GM21447 (cell line): ENCODE results near the gene ATG14.
"Not testable (repeated sequence)": the region's sequence is repeated elsewhere in the genome, so short reads cannot be mapped to it uniquely, and the experiment has no call there.

Source experiments
- ATAC-seq: cut with Tn5 transposase; IDR thresholded peaks from one replicate; pipeline ENCODE4 v1.9.1; 2021; ENCODE audit not compliant: unreplicated experiment

ATG14 gene

DNA sequence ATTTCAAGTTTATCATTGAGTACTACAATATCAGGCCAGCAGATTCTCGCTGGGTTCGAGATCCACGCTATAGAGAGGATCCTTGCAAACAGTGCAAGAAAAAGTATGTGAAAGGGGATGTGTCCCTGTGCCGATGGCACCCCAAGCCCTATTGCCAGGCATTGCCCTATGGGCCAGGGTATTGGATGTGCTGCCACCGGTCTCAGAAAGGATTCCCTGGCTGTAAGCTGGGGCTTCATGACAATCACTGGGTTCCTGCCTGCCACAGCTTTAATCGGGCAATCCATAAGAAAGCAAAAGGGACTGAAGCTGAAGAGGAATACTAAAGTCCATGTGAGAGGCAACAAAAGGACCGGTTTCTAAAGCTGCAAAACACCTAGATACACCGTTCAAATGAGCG, 59.4 kb downstream of the ATG14 start:
- ATAC-seq, result no peak

GRCh38 chr14:55351111-55351510, 60.5 kb downstream of the ATG14 start:
- no peak for ATAC-seq

DNA sequence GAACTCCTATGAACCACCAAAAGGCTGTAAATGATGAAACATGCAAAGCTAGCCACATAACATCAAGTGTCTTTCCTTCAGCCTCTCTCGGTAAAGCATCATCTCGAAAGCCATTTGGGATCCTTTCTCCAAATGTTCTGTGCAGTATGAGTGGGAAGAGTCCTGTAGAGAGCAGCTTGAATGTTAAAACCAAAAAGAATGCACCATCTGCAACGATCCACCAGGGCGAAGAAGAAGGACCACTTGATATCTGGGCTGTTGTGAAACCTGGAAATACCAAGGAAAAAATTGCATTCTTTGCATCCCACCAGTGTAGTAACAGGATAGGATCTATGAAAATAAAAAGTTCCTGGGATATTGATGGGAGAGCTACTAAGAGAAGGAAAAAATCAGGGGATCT, 61.2 kb downstream of the ATG14 start:
- no peak for ATAC-seq

DNA sequence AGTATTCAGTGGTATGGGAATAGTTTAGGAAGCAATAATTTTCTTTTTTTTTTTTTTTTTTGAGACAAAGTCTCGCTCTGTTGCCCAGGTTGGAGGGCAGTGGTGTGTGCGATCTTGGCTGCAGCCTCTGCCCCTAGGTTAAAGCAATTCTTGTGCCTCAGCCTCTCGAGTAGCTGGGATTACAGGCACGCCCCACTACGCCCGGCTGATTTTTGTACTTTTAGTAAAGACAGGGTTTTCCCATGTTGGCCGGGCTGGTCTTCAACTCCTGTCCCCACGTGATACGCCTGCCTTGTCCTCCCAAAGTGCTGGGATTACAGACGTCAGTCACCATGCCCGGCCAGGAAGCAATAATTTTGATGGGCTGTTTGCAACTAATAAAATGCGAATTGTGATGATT, 62.1 kb downstream of the ATG14 start:
- no peak for ATAC-seq

DNA sequence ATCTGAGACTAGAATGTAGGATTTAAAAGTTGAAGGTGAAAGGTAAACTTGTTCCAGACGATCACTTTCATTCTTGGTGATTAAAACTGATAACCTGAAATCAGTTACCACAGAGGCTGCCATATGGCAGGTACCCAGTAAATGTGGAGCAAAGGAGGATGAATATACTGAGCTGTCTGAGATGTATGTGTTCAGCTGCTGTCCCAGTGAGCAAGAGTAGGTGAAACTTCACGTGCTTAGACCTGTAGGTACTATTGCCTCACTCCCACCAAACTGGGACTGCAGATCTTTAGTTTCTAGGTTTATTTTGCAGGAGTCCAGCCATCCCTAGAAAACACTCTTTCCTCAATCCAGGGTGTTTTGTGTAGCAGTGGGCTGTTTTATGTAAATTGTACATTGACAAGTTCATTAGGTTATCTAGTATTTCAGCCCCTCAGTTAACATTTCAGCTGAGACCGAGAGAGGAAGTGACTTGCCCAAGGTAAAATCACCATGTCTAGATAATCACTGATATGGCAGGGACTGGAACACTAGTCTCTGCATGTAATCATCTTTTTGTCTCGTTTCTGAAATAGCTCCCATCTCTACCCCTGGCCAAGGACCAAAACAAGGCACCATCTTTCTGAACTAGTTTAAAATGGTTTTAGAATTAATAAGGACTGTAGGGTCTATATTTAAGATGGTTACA, 62.7 kb downstream of the ATG14 start:
- ATAC-seq, result peak; percentile 69

DNA sequence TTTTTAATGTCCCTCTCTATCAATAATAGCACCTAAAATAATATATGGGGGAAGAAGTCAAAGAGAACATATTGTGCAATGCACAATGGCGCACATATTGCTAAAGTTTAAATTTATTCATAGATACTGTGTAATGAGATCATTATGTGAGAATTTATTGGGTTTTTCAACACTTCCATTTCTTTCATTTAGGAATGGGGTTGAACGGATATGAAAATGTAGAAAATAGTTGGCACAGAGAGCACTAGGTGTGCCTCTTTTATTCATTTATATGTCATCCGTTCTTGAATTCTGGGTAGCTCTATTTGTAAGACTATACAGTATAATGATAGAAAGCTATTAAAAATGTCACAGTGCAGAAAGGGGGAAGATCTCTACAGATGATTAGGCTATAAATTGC, 63.9 kb downstream of the ATG14 start:
- ATAC-seq, result no peak

DNA sequence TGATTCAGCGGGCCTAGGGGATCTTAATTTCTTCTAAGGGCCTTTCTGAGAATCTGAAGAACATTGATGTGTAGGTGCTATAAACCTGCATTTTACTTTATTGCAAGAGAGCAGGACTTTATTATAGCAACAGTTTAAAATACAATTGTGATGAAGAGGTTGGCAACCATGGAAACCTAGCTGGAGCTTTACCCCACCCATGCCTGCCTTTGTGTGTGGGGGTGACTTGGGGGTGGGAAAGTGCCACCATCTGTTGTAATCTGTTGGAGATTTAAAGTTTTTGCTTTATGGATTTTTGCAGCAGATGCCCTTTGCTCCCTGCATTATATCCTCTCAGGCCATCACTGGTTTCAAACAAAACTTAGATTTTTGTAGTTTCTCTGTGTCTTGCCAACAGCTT, 64.6 kb downstream of the ATG14 start:
- ATAC-seq, result no peak

DNA sequence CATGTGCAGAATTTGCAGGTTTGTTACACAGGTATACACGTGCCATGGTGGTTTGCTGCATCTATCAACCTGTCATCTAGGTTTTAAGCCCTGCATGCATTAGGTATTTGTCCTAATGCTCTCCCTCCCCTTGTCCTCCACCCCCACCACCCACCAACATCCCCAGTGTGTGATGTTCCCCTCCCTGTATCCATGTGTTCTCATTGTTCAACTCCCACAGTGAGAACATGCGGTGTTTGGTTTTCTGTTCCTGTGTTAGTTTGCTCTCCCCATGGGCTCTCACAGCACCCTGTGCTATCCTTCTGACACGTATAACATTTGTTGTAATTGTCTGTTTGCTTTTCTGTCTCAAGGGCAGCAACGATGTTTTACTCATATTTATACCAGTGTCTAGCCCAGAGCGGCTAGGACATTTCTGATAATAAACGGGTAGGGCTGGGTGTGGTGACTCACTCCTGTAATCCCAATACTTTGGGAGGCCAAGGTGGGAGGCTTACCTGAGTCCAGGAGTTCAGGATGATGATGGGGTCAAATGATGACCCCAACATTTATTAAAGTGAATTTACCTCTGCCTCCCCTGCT, 67.0 kb downstream of the ATG14 start:
- not testable (repeated sequence) for ATAC-seq

- no peak for ATAC-seq
Observed at GRCh38 chr14:55341781-55342180, 69.8 kb downstream of the ATG14 start.

DNA sequence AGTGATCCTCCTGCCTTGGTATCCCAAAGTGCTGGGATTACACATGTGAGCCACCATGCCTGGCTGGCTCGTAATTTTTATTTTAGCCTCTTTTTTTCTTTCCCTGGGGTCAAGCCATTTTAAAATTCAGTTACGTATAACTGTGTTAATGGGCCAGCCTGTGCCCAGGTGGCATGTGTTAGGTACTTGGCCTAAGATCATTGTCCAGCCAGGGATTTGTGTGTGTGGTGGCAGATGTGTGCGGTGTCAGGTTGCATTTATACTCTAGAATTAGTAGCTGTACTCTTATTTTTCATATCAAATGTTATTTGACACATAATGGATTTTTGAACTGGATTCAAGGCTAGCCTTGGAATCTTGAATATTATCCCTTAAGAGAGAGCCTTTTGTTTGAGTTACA, 71.1 kb downstream of the ATG14 start:
- ATAC-seq, result no peak

DNA sequence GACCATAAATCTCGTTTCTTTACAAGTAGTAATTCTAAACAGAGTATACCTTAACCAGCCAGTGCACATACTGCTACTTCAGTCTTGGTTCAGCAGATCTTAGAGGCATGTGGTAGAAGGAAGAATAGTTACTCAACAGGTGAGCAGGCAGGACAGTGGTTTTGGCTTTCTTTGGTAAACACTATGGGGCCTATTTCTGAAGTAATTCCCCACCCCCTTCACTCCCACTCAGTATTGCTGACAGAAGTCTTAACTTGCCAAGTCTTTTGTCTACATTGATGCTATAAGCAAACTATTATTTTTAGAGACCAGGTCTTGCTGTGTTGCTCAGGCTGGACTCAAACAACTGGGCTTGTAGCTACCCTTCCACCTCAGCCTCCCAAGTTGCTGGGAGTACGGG, 71.9 kb downstream of the ATG14 start:
- peak; percentile 54 for ATAC-seq

DNA sequence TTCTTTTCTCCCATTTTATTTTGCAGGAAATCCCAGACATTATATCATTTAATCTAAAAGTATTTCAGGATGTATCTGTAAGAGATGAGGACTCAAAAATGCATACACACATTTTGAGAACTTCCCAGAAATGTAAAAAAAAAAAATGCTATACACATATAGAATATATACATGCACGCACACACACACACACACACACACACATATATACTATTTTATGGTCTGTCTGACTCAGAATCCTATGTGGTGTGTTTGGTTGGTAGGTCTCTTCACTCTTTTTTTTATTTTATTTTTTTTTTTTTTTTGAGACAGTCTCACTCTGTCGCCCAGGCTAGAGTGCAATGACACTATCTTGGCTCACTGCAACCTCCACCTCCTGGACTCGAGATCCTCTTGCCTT, 74.9 kb downstream of the ATG14 start:
- ATAC-seq, result no peak

- no peak for ATAC-seq
Observed at GRCh38 chr14:55336162-55336561, 75.5 kb downstream of the ATG14 start.

DNA sequence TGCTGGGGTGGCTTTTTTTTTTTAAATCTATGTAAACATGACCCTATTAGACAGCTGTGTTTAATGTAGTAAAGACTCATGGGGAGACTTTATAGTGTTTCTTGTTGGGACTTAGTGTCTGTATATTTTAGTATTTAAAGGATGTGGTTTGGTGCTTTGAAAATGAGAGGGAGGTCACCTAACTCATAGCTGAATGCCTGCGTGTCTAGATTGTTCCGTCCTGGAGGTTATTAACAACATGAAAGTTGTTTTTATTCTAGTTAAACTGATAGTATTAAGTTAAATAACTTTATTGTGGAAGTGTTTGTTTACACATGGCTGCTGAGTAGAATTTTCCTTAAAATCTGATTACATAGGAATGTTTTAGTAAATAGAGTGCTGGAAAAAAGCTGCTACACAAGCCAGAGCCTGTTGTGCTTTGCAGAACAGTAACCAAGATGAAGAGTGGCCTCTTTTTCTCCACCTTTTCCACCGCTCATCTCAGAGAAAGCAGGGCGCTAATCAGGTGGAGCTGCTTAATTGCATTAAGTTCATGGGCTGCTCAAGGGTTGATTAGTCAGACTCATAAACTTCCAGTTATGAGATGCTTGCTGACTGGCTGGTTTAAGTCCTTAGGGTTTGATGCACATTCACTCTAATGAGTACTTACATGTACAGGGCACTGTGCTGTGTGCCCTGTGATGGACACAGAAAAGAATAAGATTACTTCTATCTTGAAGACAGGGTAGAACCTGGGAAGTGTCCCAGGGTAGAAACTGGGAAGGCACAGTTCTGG, 77.7 kb downstream of the ATG14 start:
- ATAC-seq, result peak; percentile 48

GRCh38 chr14:55332654-55333570, 78.7 kb downstream of the ATG14 start:
- peak; percentile 54 for ATAC-seq

GRCh38 chr14:55329999-55330710, 81.5 kb downstream of the ATG14 start:
- ATAC-seq, result no peak

DNA sequence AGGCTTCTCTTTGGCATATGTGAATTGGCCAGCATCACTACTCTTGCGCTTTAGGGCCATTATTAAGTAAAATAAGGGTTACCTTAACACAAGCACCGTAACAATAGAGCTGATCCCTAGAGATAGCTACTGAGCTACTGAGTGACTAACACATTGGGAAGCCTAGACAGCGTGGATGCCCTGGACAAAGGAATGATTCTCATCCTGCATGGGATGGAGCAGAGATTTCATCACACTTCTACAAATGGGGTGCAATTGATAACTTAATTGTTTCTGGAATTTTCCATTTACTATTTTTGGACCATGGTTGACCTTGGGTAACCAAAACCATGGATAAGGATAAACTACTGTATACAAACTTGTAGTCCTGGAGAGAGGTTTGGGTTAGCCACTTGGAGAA, 83.3 kb downstream of the ATG14 start:
- no peak for ATAC-seq

DNA sequence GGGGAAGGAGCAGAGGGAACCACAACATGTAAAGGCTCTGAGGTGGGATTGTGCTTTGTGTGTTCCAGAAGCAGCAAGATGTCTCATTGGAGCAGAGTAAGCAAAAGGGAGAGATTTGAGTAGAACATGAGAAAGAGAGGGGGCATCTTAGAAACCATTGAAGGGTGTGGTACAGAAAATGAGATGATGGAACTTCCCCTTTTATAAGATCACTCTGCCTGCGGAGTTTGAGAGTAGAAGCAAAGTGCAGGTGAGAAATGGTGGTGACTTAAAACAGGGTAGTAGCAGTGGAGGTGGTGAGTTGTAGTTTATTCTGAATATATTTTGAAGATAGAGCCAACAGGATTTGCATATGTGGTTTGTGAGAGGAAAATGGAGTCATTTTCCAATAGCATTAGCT, 84.5 kb downstream of the ATG14 start:
- peak; percentile 72 for ATAC-seq

GRCh38 chr14:55324812-55325211, 86.8 kb downstream of the ATG14 start:
- ATAC-seq, result no peak

- ATAC-seq, result no peak
Observed at GRCh38 chr14:55323910-55324309, 87.7 kb downstream of the ATG14 start.

DNA sequence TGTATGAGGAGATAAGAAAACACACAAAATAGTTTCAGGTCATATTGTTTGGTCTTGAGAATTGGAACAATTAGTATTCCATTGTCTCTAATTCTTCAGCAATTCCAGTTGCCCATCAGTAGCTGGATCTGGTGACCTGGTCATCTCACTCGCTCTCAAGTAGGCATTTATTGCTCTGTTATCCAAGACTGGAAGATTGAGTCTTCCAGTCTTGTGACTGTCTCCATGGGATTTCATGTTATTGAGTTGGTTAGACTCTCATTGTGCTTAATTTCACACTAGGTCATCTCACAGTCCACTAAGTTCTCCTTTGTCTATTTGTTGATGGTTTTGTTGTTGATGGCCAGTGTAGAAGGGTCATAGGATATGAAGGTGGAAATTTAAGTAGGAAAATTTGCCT, 92.9 kb downstream of the ATG14 start:
- ATAC-seq, result no peak
